Loucy (cell line): ENCODE measurements around the gene TRIM3.

Experiments used
- H2AFZ ChIP-seq: fragments of 200-600 bp; sonication (generic); 2 replicates; pipeline ENCODE4 v1.6.0; 2016; ENCODE audit warnings: antibody characterized with exemption, mild to moderate bottlenecking, low read length, moderate library complexity
- H3F3A ChIP-seq: fragments of 200-600 bp; 2 replicates; pipeline ENCODE4 v1.6.0; 2016; ENCODE audit warnings: antibody characterized with exemption, low read depth, mild to moderate bottlenecking
- H3K27me3 ChIP-seq: fragments of 200-600 bp; sonication (generic); 2 replicates; pipeline ENCODE4 v1.6.1; 2014; ENCODE audit warnings: low read length, mild to moderate bottlenecking; ENCODE audit not compliant: insufficient read depth, poor library complexity, severe bottlenecking
- H3K36me3 ChIP-seq: fragments of 200-600 bp; sonication (generic); 2 replicates; pipeline ENCODE4 v1.6.1; 2016; ENCODE audit warnings: low read length; ENCODE audit not compliant: insufficient read depth
- H3K4me1 ChIP-seq: fragments of 200-600 bp; sonication (generic); 2 replicates; pipeline ENCODE4 v1.5.1; 2014; ENCODE audit warnings: low read length, mild to moderate bottlenecking; ENCODE audit not compliant: insufficient read depth, poor library complexity, severe bottlenecking
- H3K4me2 ChIP-seq: fragments of 200-600 bp; sonication (generic); 2 replicates; pipeline ENCODE4 v1.6.0; 2014; ENCODE audit warnings: antibody characterized with exemption, low read length, low read depth, mild to moderate bottlenecking; ENCODE audit not compliant: poor library complexity, severe bottlenecking
- H3K4me3 ChIP-seq: fragments of 200-600 bp; sonication (generic); 2 replicates; pipeline ENCODE4 v1.5.1; 2014; ENCODE audit warnings: low read length, mild to moderate bottlenecking, mixed read lengths; ENCODE audit not compliant: poor library complexity, severe bottlenecking
- H3K79me2 ChIP-seq: fragments of 200-600 bp; sonication (generic); 2 replicates; pipeline ENCODE4 v1.6.1; 2014; ENCODE audit warnings: low read length; ENCODE audit not compliant: insufficient read depth
- H3K9ac ChIP-seq: fragments of 200-600 bp; sonication (generic); 2 replicates; pipeline ENCODE4 v1.6.0; 2014; ENCODE audit warnings: mild to moderate bottlenecking, low read depth, low read length, moderate library complexity; ENCODE audit not compliant: poor library complexity, severe bottlenecking
- H3K9me2 ChIP-seq: fragments of 200-600 bp; sonication (generic); replicated peaks from 2 replicates; pipeline ENCODE4 v1.6.1; 2016; ENCODE audit warnings: low read depth, low read length, mixed read lengths
- H3K9me3 ChIP-seq: fragments of 200-600 bp; sonication (generic); 2 replicates; pipeline ENCODE4 v1.6.1; 2014; ENCODE audit warnings: mild to moderate bottlenecking, antibody characterized with exemption, low read length, low read depth; ENCODE audit not compliant: insufficient read depth
- H4K20me1 ChIP-seq: fragments of 200-600 bp; sonication (generic); 2 replicates; pipeline ENCODE4 v1.6.0; 2014; ENCODE audit warnings: antibody characterized with exemption, low read length, mild to moderate bottlenecking; ENCODE audit not compliant: insufficient read depth, poor library complexity, severe bottlenecking
- CTCF ChIP-seq: fragments of 200-600 bp; sonication (generic); conservative IDR thresholded peaks from 2 replicates; pipeline ENCODE4 v1.5.1; 2014; ENCODE audit warnings: mild to moderate bottlenecking, antibody characterized with exemption, low read length
- EZH2phosphoT487 ChIP-seq: fragments of 200-600 bp; IDR thresholded peaks from 2 replicates; pipeline ENCODE4 v1.6.1; 2018; ENCODE audit warnings: antibody characterized with exemption, mild to moderate bottlenecking, moderate library complexity, borderline replicate concordance

The TRIM3 gene

DNA sequence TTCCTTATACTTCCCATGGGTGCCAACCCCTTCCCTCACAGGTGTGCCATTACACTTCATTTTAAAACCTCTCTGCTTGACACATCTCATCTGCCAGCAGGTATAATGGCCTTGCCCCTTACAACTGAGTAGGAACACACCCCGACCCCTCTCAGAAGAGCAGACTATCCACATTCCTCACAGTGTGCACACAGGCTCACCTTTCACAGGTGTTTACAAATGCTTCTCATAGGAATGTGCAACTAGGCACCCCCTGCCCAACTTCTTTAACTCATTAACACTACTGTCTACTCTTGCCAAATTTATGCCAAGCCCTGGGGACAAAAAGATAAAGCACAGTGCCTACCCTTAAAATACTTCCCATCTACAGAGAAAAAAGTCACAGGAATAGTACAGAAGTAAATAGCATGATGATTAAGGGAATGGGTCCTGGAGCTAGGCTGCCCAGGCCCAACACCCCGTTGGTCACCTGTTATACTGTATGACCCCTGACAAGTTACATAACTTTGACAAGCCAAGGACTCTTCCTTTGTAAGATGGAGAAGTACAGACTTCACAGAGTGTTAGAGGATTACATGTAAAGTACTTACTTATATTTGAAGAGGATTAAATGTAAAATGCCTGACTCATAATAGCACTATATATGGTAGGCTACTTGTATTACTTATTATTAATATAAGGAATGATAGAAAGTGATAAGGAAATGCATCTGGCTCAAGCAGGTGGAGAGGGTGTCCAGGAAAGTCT is 15.2 kb downstream of the TRIM3 start:
- no peaks in the 10 kb centered on the region for H3K9me3 ChIP-seq
- H4K20me1 ChIP-seq, result no peaks in the 10 kb centered on the region
- TF ChIP-seq EZH2phosphoT487, result no peak
- TF ChIP-seq CTCF, result no peak
- no peak overlapping the region for H3K4me3 ChIP-seq
- H3K4me2 ChIP-seq, result no peak overlapping the region
- no peaks in the 10 kb centered on the region for H3F3A ChIP-seq
- no peaks in the 10 kb centered on the region for H3K9me2 ChIP-seq
- peaks cover 9% of the 10 kb centered on the region; the same call in 1 of the 2 replicates for H3K36me3 ChIP-seq
- H3K79me2 ChIP-seq, result no peaks in the 10 kb centered on the region
- H3K9ac ChIP-seq, result no peak overlapping the region
- H2AFZ ChIP-seq, result no peak overlapping the region
- no peaks in the 10 kb centered on the region for H3K4me1 ChIP-seq
- H3K27me3 ChIP-seq, result no peaks in the 10 kb centered on the region

DNA sequence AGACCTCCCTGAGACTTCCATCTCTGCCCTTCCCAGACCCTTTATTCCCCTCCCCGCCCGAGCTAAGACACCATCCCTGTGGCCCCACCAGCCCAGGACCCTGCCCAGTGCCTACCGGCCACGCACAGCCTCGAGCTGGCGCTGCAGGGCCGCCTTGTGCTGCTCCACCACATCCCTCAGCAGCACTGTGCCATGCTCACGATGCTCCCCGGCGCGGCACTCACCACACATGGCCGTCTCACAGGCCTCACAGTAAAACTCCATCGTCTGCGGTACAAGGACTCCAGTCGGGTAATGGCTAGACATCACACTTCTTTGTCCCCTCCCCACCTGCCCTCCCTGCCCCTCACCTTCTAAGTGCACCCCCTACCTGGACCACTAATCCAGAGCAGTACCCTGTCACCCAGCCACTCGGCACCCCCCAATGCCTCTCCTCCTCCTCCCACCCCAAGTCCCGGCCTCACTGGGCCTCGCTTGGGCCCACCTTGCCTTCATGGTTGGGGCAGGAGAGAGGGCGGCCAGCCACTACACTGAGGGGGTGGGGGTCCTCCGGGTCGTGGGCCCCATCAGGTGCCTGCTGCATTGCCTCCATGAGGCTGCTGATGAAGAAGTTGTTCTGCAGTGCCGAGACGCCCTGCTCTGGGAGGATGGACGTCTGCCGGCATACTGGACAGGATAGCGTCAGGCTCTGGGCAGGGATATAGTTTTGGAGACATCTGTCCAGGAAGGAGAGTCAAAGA is 16.0 kb downstream of the TRIM3 start:
- Histone ChIP-seq H3K79me2 (no peaks in the 10 kb centered on the region), H3K36me3 (peaks cover 9% of the 10 kb centered on the region; the same call in 1 of the 2 replicates), H3K9me2 (no peaks in the 10 kb centered on the region), H3K4me3 (no peak overlapping the region), H3K9ac (no peak overlapping the region), H3K4me2 (no peak overlapping the region), H3K27me3 (no peaks in the 10 kb centered on the region), H3F3A (no peaks in the 10 kb centered on the region), H3K4me1 (no peaks in the 10 kb centered on the region), H2AFZ (no peak overlapping the region), H4K20me1 (no peaks in the 10 kb centered on the region), H3K9me3 (no peaks in the 10 kb centered on the region)
- TF ChIP-seq EZH2phosphoT487 (no peak), CTCF (no peak)

DNA sequence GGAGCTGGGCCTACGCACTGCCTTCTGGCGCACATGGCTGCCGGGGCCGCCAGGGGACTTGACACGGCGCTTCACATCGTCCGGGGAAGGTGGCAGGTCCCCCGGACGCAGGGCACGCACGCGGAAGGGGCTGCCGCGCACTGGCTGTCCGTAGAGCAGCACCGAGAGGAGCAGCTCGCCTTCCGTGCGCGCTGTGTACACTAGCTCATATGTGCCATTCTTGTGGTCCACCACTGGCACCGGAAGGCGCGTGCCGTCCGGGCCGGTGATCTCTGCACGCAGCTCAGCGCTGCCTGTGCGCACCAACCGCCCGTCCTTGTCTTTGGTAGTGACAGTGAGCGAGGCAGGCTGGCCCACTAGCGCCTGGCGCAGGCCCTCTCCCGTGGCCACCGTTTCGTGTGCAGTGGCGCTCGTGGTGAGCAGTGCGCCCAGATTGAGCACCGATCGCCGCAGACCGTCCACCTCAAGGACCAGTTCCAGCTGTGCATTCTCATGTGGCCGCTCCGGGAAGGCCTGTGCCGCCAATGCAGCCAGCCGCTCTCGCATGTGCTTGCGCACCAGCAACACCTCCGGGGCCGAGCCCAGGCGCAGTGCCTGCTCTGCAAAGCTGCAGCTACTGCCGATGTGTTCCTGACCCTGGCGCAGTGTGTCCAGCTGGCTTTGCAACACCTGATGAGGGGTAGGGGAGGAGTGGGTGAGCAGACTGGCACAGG is 17.2 kb downstream of the TRIM3 start:
- no peaks in the 10 kb centered on the region for H3F3A ChIP-seq
- no peaks in the 10 kb centered on the region for H3K79me2 ChIP-seq
- no peak overlapping the region for H3K4me2 ChIP-seq
- no peak overlapping the region for H3K4me3 ChIP-seq
- TF ChIP-seq EZH2phosphoT487 (no peak), CTCF (no peak)
- peaks cover 9% of the 10 kb centered on the region; the same call in 1 of the 2 replicates for H3K36me3 ChIP-seq
- H2AFZ ChIP-seq, result no peak overlapping the region
- H3K9me2 ChIP-seq, result no peaks in the 10 kb centered on the region
- no peaks in the 10 kb centered on the region for H3K9me3 ChIP-seq
- no peaks in the 10 kb centered on the region for H4K20me1 ChIP-seq
- no peaks in the 10 kb centered on the region for H3K4me1 ChIP-seq
- no peaks in the 10 kb centered on the region for H3K27me3 ChIP-seq
- H3K9ac ChIP-seq, result no peak overlapping the region
